Left lung (tissue), 10 donors: Measurements from ENCODE around the gene ATP10A. TPM values are rescaled to one million over a fixed set of nuclear protein-coding genes. Genes with fewer than 3 reads are reported as not detected.

ENCODE experiments used
- ATAC-seq: fragments of 200-7000 bp; cut with Tn5 transposase; one replicate; pipeline ENCODE4 v1.9.1; 2020; ENCODE audit warnings: moderate library complexity
- DNase-seq, 4 donors: peaks; one replicate each; pipeline ENCODE4 v3.0.0-alpha.2; 2013 to 2020
- H3K27ac ChIP-seq, 2 donors: fragments of 200-600 bp; sonication (generic) in 1 of 2; one replicate each; pipeline versions ENCODE4 v1.5.0 to v1.8.0; 2020 to 2021
- H3K27me3 ChIP-seq, 2 donors: fragments of 200-600 bp; sonication (generic) in 1 of 2; one replicate each; pipeline versions ENCODE4 v1.5.0 to v1.8.0; 2020 to 2021
- H3K36me3 ChIP-seq, 2 donors: fragments of 200-600 bp; sonication (generic) in 1 of 2; one replicate each; pipeline versions ENCODE4 v1.5.0 to v1.8.0; 2020 to 2021
- H3K4me1 ChIP-seq, 2 donors: fragments of 200-600 bp; one replicate each; pipeline ENCODE4 v1.8.0; 2021
- H3K4me3 ChIP-seq, 2 donors: fragments of 200-600 bp; sonication (generic) in 1 of 2; one replicate each; pipeline versions ENCODE4 v1.5.0 to v1.8.0; 2020 to 2021; ENCODE audit warnings: mild to moderate bottlenecking in 1 of 2
- H3K9me3 ChIP-seq, 2 donors: fragments of 200-600 bp; sonication (generic) in 1 of 2; one replicate each; pipeline versions ENCODE4 v1.5.0 to v1.8.0; 2020 to 2021
- CTCF ChIP-seq, 2 donors: fragments of 200-600 bp; sonication (generic) in 1 of 2; IDR thresholded peaks; one replicate each; pipeline versions ENCODE4 v1.5.0 to v1.8.0; 2021; ENCODE audit warnings: antibody characterized with exemption in 2 of 2
- intact Hi-C, 2 donors: fragments of 100-400 bp; cut with DNase I; formaldehyde crosslinking; loops; one replicate each; pipeline versions ENCODE4 v1.11.2 to v1.14.2; 2022
- polyA plus RNA-seq, 6 donors: library from polyadenylated mRNA; unstranded; fragments of 120-200 nt; gene quantifications; one replicate each; pipeline ENCODE4 v1.2.1, GENCODE V29; 2013; ENCODE audit not compliant: insufficient read length in 6 of 6
- total RNA-seq, 2 donors: library from RNA; stranded (reverse); fragmentation: NEBNext Ultra II Directional; extraction: Animal tissue kit (Norgen Biotek cat#: 25700); gene quantifications; one replicate each; pipeline ENCODE4 v1.2.1, GENCODE V29; 2021
- donor health status: DM: no; HTN: yes; CAD: no.
- donor health status: DM: no; HTN: no; CAD: no.

ATP10A gene
- total and polyA plus RNA-seq, 8 donors, result 0.70 to 46.1 (median 0.87) TPM

GRCh38 chr15:25661898-25662297 is 201.2 kb downstream of the ATP10A start:
- H3K4me1 ChIP-seq, result no peaks in the 10 kb centered on the region
- H3K27ac ChIP-seq, result no peak overlapping the region
- DNase-seq (no peak), ATAC-seq (peak; percentile 60)
- peaks cover 0 to 13% of the 10 kb centered on the region in 2 donors for H3K27me3 ChIP-seq
- intact Hi-C loops, result no loop called here
- TF ChIP-seq CTCF (IDR thresholded peaks at IDR 0.05), result no peak
- H3K4me3 ChIP-seq, result no peak overlapping the region
- no peaks in the 10 kb centered on the region for H3K36me3 ChIP-seq
- no peaks in the 10 kb centered on the region for H3K9me3 ChIP-seq

- Histone ChIP-seq H3K27ac (no peak overlapping the region), H3K4me3 (no peak overlapping the region), H3K9me3 (no peaks in the 10 kb centered on the region), H3K27me3 (peaks cover 0 to 13% of the 10 kb centered on the region in 2 donors), H3K4me1 (no peaks in the 10 kb centered on the region), H3K36me3 (no peaks in the 10 kb centered on the region)
- no peak for ATAC-seq
- peak in 1 of 4 donors; percentile 70 for DNase-seq
- TF ChIP-seq CTCF (IDR thresholded peaks at IDR 0.05), result no peak
- intact Hi-C loops, result no loop called here
Observed at GRCh38 chr15:25659251-25659650, 203.9 kb downstream of the ATP10A start.

- DNase-seq (peak in 1 of 4 donors; percentile 64), ATAC-seq (no peak)
- Histone ChIP-seq H3K9me3 (no peaks in the 10 kb centered on the region), H3K27ac (no peak overlapping the region), H3K27me3 (peaks cover 0 to 13% of the 10 kb centered on the region in 2 donors), H3K4me3 (no peak overlapping the region), H3K4me1 (no peaks in the 10 kb centered on the region), H3K36me3 (no peaks in the 10 kb centered on the region)
- TF ChIP-seq CTCF (IDR thresholded peaks at IDR 0.05), result no peak
- intact Hi-C loops, result no loop called here
Observed at GRCh38 chr15:25658560-25658959, 204.6 kb downstream of the ATP10A start.

- no peaks in the 10 kb centered on the region for H3K4me1 ChIP-seq
- H3K4me3 ChIP-seq, result no peak overlapping the region
- no peak for TF ChIP-seq CTCF (IDR thresholded peaks at IDR 0.05)
- DNase-seq (no peak), ATAC-seq (no peak)
- no peaks in the 10 kb centered on the region for H3K36me3 ChIP-seq
- no peaks in the 10 kb centered on the region for H3K9me3 ChIP-seq
- intact Hi-C loops, result no loop called here
- peaks cover 0 to 13% of the 10 kb centered on the region in 2 donors for H3K27me3 ChIP-seq
- H3K27ac ChIP-seq, result no peak overlapping the region
Observed at GRCh38 chr15:25655207-25655948, 207.7 kb downstream of the ATP10A start.

- DNase-seq, result no peak
- intact Hi-C loops, result no loop called here
- Histone ChIP-seq H3K9me3 (no peaks in the 10 kb centered on the region), H3K27ac (no peak overlapping the region), H3K36me3 (no peaks in the 10 kb centered on the region), H3K4me1 (no peaks in the 10 kb centered on the region), H3K27me3 (peaks cover 0 to 2% of the 10 kb centered on the region in 2 donors), H3K4me3 (no peak overlapping the region)
- TF ChIP-seq CTCF (IDR thresholded peaks at IDR 0.05), result no peak
- ATAC-seq, result no peak
Observed at GRCh38 chr15:25653371-25653770, 209.8 kb downstream of the ATP10A start.
